IPS-18a (cell line): ENCODE results near the gene ZNF701.
"Not testable (repeated sequence)": the region's sequence is repeated elsewhere in the genome, so short reads cannot be mapped to it uniquely, and the experiment has no call there.

Source experiments
- H3K27ac ChIP-seq: one replicate; pipeline ENCODE4 v1.5.1; 2013; ENCODE audit warnings: low read length
- H3K27me3 ChIP-seq: one replicate; pipeline ENCODE4 v1.6.1; 2013; ENCODE audit warnings: mild to moderate bottlenecking, low read length; ENCODE audit not compliant: control insufficient read depth, insufficient read depth
- H3K36me3 ChIP-seq: one replicate; pipeline ENCODE4 v1.6.1; 2013; ENCODE audit warnings: low read depth, low read length; ENCODE audit not compliant: control insufficient read depth
- H3K4me1 ChIP-seq: one replicate; pipeline ENCODE4 v1.6.1; 2013; ENCODE audit warnings: low read depth, low read length; ENCODE audit not compliant: control insufficient read depth
- H3K4me3 ChIP-seq: one replicate; pipeline ENCODE4 v1.5.1; 2013; ENCODE audit warnings: low read length
- H3K9ac ChIP-seq: one replicate; pipeline ENCODE4 v1.6.1; 2013; ENCODE audit warnings: mild to moderate bottlenecking, low read length, moderate library complexity
- H3K9me3 ChIP-seq: one replicate; pipeline ENCODE4 v1.6.1; 2013; ENCODE audit warnings: low read depth, low read length; ENCODE audit not compliant: control insufficient read depth

Gene ZNF701

GRCh38 chr19:52541176-52541575 lies 28.9 kb upstream of the ZNF701 start:
- not testable (repeated sequence) for H3K4me3 ChIP-seq, H3K36me3 ChIP-seq, H3K4me1 ChIP-seq, H3K27ac ChIP-seq, H3K9ac ChIP-seq, H3K9me3 ChIP-seq
- peaks cover 13% of the 10 kb centered on the region for H3K27me3 ChIP-seq

DNA sequence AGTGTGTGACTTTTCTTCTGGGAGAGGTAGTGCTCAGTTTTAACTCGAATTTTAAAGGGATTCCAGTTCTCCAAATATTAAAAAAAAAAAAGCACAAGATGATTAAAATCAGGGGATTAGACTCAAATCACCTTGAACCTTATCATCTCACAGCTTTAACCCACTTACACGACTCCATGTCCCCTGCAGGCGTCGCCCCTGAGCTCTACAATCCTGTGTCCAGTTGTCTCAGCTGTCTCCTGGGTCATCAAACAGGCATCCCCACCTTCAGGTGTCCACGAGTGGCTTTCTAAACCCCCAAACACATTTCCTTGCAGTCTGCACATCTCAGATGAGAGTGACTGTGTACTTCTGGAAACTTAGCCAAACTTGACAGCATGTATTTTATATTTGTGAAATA lies 28.5 kb upstream of the ZNF701 start:
- Histone ChIP-seq H3K27me3 (peaks cover 11% of the 10 kb centered on the region), H3K27ac (no peak overlapping the region), H3K4me3 (no peak overlapping the region), H3K9ac (no peak overlapping the region), H3K4me1 (peaks cover under 1% of the 10 kb centered on the region), H3K9me3 (no peaks in the 10 kb centered on the region), H3K36me3 (no peaks in the 10 kb centered on the region)

DNA sequence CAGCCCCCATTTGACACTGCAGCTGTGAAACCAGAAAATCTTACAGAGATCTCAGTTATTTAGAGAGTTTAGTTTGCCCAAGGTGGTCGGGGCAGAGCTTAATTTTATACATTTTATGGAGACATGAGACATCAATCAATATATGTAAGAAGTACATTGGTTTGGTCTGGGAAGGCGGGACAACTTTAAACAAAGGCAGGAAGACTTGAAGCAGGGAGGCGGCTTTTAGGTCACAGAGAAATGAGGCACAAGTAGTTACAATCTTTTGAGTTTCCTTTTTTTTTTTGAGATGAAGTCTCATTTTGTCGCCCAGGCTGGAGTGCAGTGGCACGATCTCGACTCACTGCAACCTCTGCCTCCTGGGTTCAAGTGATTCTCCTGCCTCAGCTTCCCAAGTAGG lies 27.5 kb upstream of the ZNF701 start:
- not testable (repeated sequence) for H3K27me3 ChIP-seq, H3K9me3 ChIP-seq, H3K4me1 ChIP-seq, H3K27ac ChIP-seq, H3K9ac ChIP-seq, H3K4me3 ChIP-seq, H3K36me3 ChIP-seq

- peaks cover 2% of the 10 kb centered on the region for H3K36me3 ChIP-seq
- H3K4me1 ChIP-seq: no peaks in the 10 kb centered on the region
- H3K27ac ChIP-seq: no peak overlapping the region
- H3K27me3 ChIP-seq: no peaks in the 10 kb centered on the region
- H3K9ac ChIP-seq: no peak overlapping the region
- H3K9me3 ChIP-seq: no peaks in the 10 kb centered on the region
- H3K4me3 ChIP-seq: no peak overlapping the region
Observed at GRCh38 chr19:52542984-52543664, 27.0 kb upstream of the ZNF701 start.

DNA sequence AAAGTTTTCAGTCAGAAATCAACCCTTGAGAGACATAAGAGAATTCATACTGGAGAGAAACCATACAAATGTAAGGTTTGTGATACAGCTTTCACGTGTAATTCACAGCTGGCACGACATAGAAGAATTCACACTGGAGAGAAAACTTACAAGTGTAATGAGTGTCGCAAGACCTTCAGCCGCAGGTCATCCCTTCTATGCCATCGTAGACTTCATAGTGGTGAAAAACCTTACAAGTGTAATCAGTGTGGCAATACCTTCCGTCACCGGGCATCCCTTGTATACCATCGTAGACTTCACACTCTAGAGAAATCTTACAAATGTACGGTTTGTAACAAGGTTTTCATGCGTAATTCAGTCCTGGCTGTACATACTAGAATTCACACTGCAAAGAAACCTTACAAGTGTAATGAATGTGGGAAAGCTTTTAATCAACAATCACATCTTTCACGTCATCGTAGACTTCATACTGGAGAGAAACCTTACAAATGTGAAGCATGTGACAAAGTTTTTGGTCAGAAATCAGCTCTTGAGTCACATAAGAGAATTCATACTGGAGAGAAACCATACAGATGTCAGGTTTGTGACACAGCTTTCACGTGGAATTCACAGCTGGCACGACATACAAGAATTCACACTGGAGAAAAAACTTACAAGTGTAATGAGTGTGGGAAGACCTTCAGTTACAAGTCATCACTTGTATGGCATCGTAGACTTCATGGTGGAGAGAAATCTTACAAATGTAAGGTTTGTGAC lies 15.7 kb upstream of the ZNF701 start:
- Histone ChIP-seq H3K4me3 (no peak overlapping the region), H3K27ac (no peak overlapping the region), H3K9me3 (peaks cover 25% of the 10 kb centered on the region), H3K36me3 (peaks cover 31% of the 10 kb centered on the region), H3K9ac (no peak overlapping the region), H3K4me1 (peaks cover 5% of the 10 kb centered on the region), H3K27me3 (no peaks in the 10 kb centered on the region)

DNA sequence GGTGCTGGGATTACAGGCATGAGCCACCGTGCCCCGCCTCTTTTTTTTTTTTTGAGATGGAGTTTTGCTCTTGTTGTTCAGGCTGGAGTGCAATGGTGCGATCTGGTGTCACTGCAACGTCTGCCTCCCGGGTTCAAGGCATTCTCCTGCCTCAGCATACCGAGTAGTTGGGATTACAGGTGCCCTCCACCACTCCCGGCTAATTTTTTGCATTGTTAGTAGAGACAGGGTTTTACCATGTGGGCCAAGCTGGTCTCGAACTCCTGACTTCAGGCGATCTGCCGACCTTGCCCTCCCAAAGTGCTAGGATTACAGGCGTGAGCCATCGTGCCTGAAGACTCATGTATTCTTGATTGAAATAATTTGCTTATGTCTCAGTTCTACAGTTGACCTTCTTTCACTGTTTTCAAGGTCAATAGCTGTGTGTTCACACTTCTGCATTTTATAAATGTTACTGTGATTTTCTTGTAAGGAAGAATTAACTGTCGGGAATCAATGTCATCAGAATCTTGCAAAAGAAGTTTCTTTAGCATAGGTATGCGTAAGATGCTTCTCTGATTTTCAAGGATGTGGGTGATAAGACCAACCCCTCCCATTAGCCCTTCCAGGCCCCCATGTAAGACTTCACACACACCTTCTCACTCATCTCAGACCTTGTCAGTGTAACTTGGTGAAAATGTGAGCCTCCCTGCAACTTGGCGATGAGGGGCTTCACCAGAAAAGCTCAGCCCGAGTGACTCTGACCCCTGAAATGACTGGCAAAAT lies 12.7 kb upstream of the ZNF701 start:
- Histone ChIP-seq H3K4me3 (no peak overlapping the region), H3K27ac (no peak overlapping the region), H3K4me1 (peaks cover 5% of the 10 kb centered on the region), H3K27me3 (no peaks in the 10 kb centered on the region), H3K9me3 (peaks cover 25% of the 10 kb centered on the region), H3K9ac (no peak overlapping the region), H3K36me3 (peaks cover 27% of the 10 kb centered on the region)

DNA sequence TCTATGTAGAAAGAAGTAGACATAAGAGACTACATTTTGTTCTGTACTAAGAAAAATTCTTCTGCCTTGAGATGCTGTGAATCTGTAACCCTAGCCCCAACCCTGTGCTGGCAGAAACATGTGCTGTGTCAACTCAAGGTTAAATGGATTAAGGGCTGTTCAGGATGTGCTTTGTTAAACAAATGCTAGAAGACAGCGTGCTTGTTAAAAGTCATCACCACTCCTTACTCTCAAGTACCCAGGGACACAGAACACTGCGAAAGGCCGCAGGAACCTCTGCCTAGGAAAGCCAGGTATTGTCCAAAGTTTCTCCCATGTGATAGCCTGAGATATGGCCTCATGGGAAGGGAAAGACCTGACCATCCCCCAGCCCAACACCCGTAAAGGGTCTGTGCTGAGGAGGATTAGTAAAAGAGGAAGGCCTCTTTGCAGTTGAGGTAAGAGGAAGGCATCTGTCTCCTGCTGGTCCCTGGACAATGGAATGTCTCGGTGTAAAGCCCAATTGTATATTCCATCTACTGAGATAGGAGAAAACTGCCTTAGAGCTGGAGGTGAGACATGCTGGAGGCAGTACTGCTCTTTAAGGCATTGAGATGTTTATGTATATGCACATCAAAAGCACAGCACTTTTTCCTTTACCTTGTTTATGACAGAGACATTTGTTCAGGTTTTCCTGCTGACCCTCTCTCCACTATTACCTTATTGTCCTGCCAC lies 11.2 kb upstream of the ZNF701 start:
- H3K9ac ChIP-seq, H3K27ac ChIP-seq, H3K4me3 ChIP-seq, H3K4me1 ChIP-seq, H3K27me3 ChIP-seq: not testable (repeated sequence)
- peaks cover 13% of the 10 kb centered on the region for H3K9me3 ChIP-seq
- peaks cover 15% of the 10 kb centered on the region for H3K36me3 ChIP-seq

GRCh38 chr19:52561611-52562010 lies 8.5 kb upstream of the ZNF701 start:
- not testable (repeated sequence) for H3K9me3 ChIP-seq, H3K9ac ChIP-seq, H3K4me3 ChIP-seq, H3K4me1 ChIP-seq, H3K36me3 ChIP-seq, H3K27ac ChIP-seq, H3K27me3 ChIP-seq

- Histone ChIP-seq H3K27ac (no peak overlapping the region), H3K9ac (no peak overlapping the region), H3K4me1 (peaks cover 5% of the 10 kb centered on the region), H3K36me3 (no peaks in the 10 kb centered on the region), H3K27me3 (no peaks in the 10 kb centered on the region), H3K9me3 (no peaks in the 10 kb centered on the region), H3K4me3 (no peak overlapping the region)
Observed at GRCh38 chr19:52566121-52566520, 4.0 kb upstream of the ZNF701 start.

DNA sequence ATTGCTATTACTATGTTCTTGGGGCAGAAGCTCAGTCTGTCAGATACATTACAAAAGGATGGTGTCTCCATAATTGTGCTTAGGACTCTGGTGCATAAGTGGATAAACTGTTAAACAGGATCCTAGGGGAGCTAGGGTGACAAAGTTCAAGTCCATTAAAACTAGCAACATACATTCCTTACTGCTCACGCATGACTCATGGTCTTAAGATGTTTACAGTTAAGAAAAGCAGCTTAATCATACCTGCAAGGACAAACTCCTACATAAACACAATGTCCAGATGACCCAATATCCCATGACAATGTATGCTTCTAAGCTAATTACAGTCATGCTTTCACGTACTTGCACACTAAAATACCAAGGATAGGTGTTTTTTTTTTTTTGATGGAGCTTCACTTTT lies 3.5 kb upstream of the ZNF701 start:
- H3K4me3 ChIP-seq: no peak overlapping the region
- H3K9me3 ChIP-seq: no peaks in the 10 kb centered on the region
- peaks cover 5% of the 10 kb centered on the region for H3K4me1 ChIP-seq
- H3K36me3 ChIP-seq: no peaks in the 10 kb centered on the region
- H3K27me3 ChIP-seq: no peaks in the 10 kb centered on the region
- H3K27ac ChIP-seq: no peak overlapping the region
- no peak overlapping the region for H3K9ac ChIP-seq

DNA sequence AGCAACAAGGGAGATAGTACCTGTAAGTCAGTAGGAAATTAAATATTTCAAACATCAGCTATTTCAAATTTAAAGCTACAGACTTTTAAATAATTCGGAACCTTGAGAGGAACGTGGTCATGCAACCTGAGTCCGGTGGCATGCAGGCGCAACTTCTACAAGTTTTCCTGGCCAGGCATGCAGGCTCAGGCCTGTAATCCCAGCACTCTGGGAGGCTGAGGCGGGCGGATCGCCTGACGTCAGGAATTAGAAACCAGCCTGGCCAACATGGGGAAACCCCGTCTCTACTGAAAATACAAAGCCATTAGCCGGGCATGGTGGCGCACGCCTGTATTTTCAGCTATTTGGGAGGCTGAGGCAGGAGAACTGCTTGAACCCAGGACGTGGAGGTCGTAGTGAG lies 2.2 kb upstream of the ZNF701 start:
- Histone ChIP-seq H3K27ac (no peak overlapping the region), H3K9ac (no peak overlapping the region), H3K27me3 (no peaks in the 10 kb centered on the region), H3K9me3 (no peaks in the 10 kb centered on the region), H3K4me3 (no peak overlapping the region), H3K36me3 (peaks cover 4% of the 10 kb centered on the region), H3K4me1 (peaks cover 5% of the 10 kb centered on the region)
